Mesendoderm (in vitro differentiated cells): ENCODE results near the gene LDLRAD2.
A peak's percentile ranks its signal among the peaks of the same experiment; 100 is the strongest.
"Not testable (repeated sequence)": the region's sequence is repeated elsewhere in the genome, so short reads cannot be mapped to it uniquely, and the experiment has no call there.

Source experiments
- DNase-seq: peaks from one replicate; pipeline ENCODE4 v3.0.0; 2013
- H2AK5ac ChIP-seq: 2 replicates; pipeline ENCODE4 v1.6.1; 2013; ENCODE audit warnings: low read length, inconsistent platforms
- H2BK120ac ChIP-seq: 2 replicates; pipeline ENCODE4 v1.6.1; 2013; ENCODE audit warnings: low read depth, mild to moderate bottlenecking, low read length, moderate library complexity, mixed read lengths
- H2BK15ac ChIP-seq: replicated peaks from 2 replicates; pipeline ENCODE4 v1.6.1; 2013; ENCODE audit warnings: low read depth, mild to moderate bottlenecking, moderate library complexity
- H2BK5ac ChIP-seq: 2 replicates; pipeline ENCODE4 v1.6.1; 2013; ENCODE audit warnings: low read length, inconsistent platforms
- H3K18ac ChIP-seq: 2 replicates; pipeline ENCODE4 v1.6.1; 2013; ENCODE audit warnings: mild to moderate bottlenecking, low read length, mixed read lengths
- H3K23ac ChIP-seq: one replicate; pipeline ENCODE4 v1.6.1; 2013; ENCODE audit warnings: low read length
- H3K27ac ChIP-seq: 2 replicates; pipeline ENCODE4 v1.5.1; 2013; ENCODE audit warnings: low read depth, mild to moderate bottlenecking, inconsistent platforms, low read length, moderate library complexity
- H3K27me3 ChIP-seq: 2 replicates; pipeline ENCODE4 v1.6.1; 2013; ENCODE audit warnings: low read length, control low read depth, mild to moderate bottlenecking, inconsistent platforms; ENCODE audit not compliant: insufficient read depth, poor library complexity
- H3K36me3 ChIP-seq: 2 replicates; pipeline ENCODE4 v1.6.1; 2013; ENCODE audit warnings: low read length, inconsistent platforms; ENCODE audit not compliant: control insufficient read depth, insufficient read depth
- H3K4ac ChIP-seq: one replicate; pipeline ENCODE4 v1.6.1; 2013; ENCODE audit warnings: low read depth, mild to moderate bottlenecking, low read length, moderate library complexity
- H3K4me1 ChIP-seq: 2 replicates; pipeline ENCODE4 v1.6.1; 2013; ENCODE audit warnings: low read depth, low read length, inconsistent platforms; ENCODE audit not compliant: control insufficient read depth
- H3K4me2 ChIP-seq: 2 replicates; pipeline ENCODE4 v1.6.1; 2013; ENCODE audit warnings: low read length
- H3K4me3 ChIP-seq: 2 replicates; pipeline ENCODE4 v1.5.1; 2013; ENCODE audit warnings: mild to moderate bottlenecking, low read length
- H3K56ac ChIP-seq: one replicate; pipeline ENCODE4 v1.6.1; 2013; ENCODE audit warnings: low read length
- H3K79me1 ChIP-seq: 2 replicates; pipeline ENCODE4 v1.6.1; 2013; ENCODE audit warnings: low read length, inconsistent platforms
- H3K79me2 ChIP-seq: 2 replicates; pipeline ENCODE4 v1.6.1; 2013; ENCODE audit warnings: mild to moderate bottlenecking, low read length; ENCODE audit not compliant: control insufficient read depth, insufficient read depth
- H3K9ac ChIP-seq: 2 replicates; pipeline ENCODE4 v1.6.1; 2013; ENCODE audit warnings: low read length, inconsistent platforms
- H4K5ac ChIP-seq: one replicate; pipeline ENCODE4 v1.6.1; 2013; ENCODE audit warnings: low read length
- H4K8ac ChIP-seq: one replicate; pipeline ENCODE4 v1.6.1; 2013; ENCODE audit warnings: low read depth, mild to moderate bottlenecking, control low read depth, low read length, moderate library complexity
- WGBS: extraction: QIAGEN DNeasy Blood & Tissue Kit; methylation state at CpG from one replicate; pipeline ENCODE4 v1.1.7; 2013; ENCODE audit warnings: low lambda C conversion rate, missing lambda C conversion rate; ENCODE audit not compliant: insufficient coverage; ENCODE audit errors: extremely low coverage; 5-methylcytosine and 5-hydroxymethylcytosine counted together

Gene LDLRAD2

DNA sequence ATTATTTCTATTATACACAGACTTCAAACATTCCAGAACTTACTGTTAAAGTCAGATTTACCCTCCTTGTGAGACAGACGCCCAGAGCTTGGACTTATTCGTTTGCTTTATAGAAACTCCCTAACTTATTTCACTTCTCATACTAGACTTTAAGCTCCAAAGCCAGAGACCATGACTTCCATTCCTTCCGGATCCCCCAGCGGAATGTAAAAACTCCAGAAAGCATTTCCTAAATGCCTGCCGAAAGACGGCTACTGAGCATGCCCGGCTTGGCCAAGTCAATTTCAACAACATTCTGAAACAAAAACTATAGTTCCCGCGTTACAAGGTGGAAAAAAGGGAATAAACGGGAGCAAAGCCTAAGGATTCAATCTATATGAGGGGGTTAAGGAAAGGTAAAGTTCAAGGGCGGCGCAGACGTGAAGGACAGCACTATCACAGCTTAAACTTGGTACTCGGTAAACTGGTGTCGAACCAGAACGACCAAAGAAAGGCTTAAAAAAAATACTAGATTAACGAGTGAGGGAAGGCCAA is 30.2 kb upstream of the LDLRAD2 start:
- H4K5ac ChIP-seq = no peak overlapping the region
- peak overlapping the region; percentile 14 for H3K27ac ChIP-seq
- H3K4me2 ChIP-seq = peak overlapping the region; percentile 75
- no peak overlapping the region for H4K8ac ChIP-seq
- H3K18ac ChIP-seq = no peak overlapping the region
- peak; percentile 72 for DNase-seq
- H2BK15ac ChIP-seq = no peak overlapping the region
- H3K36me3 ChIP-seq = no peaks in the 10 kb centered on the region
- WGBS = no CpG with 5 or more reads among the region's 17 CpGs
- H3K4me1 ChIP-seq = no peaks in the 10 kb centered on the region
- H3K56ac ChIP-seq = peak overlapping the region; percentile 96
- H3K4ac ChIP-seq = peak overlapping the region; percentile 62
- H2BK5ac ChIP-seq = no peak overlapping the region
- no peaks in the 10 kb centered on the region for H3K27me3 ChIP-seq
- peak overlapping the region; percentile 87 for H3K9ac ChIP-seq
- peaks cover 8% of the 10 kb centered on the region for H3K79me1 ChIP-seq
- H3K79me2 ChIP-seq = peaks cover 48% of the 10 kb centered on the region
- H2BK120ac ChIP-seq = no peak overlapping the region
- peak overlapping the region; percentile 80 for H3K4me3 ChIP-seq
- H2AK5ac ChIP-seq = no peak overlapping the region
- no peak overlapping the region for H3K23ac ChIP-seq

DNA sequence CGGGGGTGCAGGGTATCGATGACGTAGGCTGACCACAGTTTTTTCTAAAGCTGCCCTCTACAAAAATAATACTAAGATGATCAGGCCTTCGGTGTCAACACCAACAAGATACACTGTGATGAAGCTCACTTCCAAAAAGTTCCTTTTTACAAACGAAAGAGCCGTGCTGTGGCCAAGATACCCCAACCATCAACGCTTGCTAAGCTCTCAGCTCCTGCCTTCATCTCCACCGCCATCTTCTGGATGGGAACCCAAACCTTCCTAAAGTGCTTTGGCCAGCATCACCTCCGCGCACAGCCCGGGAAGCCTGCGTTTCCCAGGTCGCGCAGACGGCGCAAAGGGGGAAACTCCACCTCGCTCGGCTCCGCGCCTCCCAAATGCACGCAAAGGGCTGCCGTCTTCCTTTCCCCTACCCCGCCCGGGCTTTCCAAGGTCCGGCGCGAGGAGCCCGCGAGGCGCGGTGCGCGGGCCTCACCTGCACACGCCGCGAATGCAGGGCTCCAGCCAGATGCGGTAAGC is 29.7 kb upstream of the LDLRAD2 start:
- Histone ChIP-seq H3K9ac (peak overlapping the region; percentile 87), H3K23ac (no peak overlapping the region), H3K79me2 (peaks cover 43% of the 10 kb centered on the region), H3K4me1 (no peaks in the 10 kb centered on the region), H3K27ac (peak overlapping the region; percentile 84), H2AK5ac (no peak overlapping the region), H3K4me2 (peak overlapping the region; percentile 75), H4K8ac (no peak overlapping the region), H3K79me1 (peaks cover 6% of the 10 kb centered on the region), H3K56ac (peak overlapping the region; percentile 96), H4K5ac (no peak overlapping the region), H2BK15ac (no peak overlapping the region), H3K36me3 (no peaks in the 10 kb centered on the region), H3K27me3 (no peaks in the 10 kb centered on the region), H3K4ac (no peak overlapping the region), H3K4me3 (peak overlapping the region; percentile 80), H3K18ac (peak overlapping the region; percentile 2), H2BK5ac (peak overlapping the region; percentile 51), H2BK120ac (no peak overlapping the region)
- WGBS = no CpG with 5 or more reads among the region's 37 CpGs
- peak; percentile 83 for DNase-seq

DNA sequence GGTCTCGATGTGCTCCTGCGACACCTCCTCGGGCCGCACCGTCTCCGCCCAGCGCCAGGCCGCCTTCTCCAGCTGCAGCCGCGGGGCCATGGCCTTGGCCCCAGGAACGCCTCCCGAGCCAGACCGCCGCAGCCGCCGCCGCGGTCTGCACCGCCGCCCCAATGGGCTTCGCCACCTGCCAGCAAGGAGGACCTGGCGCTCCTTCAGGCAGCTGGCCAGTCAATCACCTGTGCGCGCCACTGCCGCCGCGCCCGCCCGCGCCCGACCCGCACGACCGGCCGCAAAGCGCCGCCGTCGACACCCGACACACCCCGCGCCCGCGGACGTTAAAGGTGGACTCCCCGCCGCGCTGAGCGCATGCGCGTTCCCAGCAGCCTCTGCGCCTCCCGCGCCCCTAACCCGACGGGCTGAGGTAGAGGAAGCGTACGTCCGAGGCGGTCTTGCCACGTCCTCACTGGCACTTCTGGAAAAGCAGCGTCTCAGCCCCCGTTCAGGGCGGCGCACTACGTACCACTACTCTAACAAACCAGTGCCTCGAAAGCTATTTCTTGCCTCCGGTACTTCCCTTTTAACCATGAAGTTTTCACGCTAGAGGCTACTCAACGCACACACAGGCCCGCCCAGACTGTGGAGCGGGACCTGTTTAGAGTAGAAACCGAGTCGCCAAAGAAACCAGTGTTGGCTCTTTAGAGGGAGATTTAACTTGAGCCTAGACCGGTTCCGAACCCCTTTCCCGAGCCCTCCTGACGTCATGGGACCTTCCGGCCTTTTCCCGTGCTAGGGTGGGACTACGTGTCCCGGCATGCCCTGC is 29.0 kb upstream of the LDLRAD2 start, which contains the start of gene USP48:
USP48 (minus strand) TSS at position 282 of the 811 bp plus-strand sequence; CDS start at position 90, 192 bp downstream.
- H3K4ac ChIP-seq = peak within 1 kb of the TSS; percentile 99
- H3K4me2 ChIP-seq = peak within 1 kb of the TSS; percentile 93
- H4K8ac ChIP-seq = peak within 1 kb of the TSS; percentile 41
- peak within 1 kb of the TSS; percentile 98 for H3K27ac ChIP-seq
- H3K4me1 ChIP-seq = no peaks in the 10 kb centered on the region
- no peak within 1 kb of the TSS for H2BK15ac ChIP-seq
- peak within 1 kb of the TSS; percentile 95 for H3K4me3 ChIP-seq
- peak within 1 kb of the TSS; percentile 98 for H4K5ac ChIP-seq
- H2AK5ac ChIP-seq = no peak within 1 kb of the TSS
- H3K79me2 ChIP-seq = peaks cover 39% of the 10 kb centered on the region
- peak within 1 kb of the TSS; percentile 100 for H3K56ac ChIP-seq
- H3K23ac ChIP-seq = peak within 1 kb of the TSS; percentile 99
- H2BK120ac ChIP-seq = no peak within 1 kb of the TSS
- no peaks in the 10 kb centered on the region for H3K36me3 ChIP-seq
- peaks cover 5% of the 10 kb centered on the region for H3K79me1 ChIP-seq
- H2BK5ac ChIP-seq = peak within 1 kb of the TSS; percentile 99
- H3K27me3 ChIP-seq = no peaks in the 10 kb centered on the region
- DNase-seq = peak; percentile 98
- H3K18ac ChIP-seq = peak within 1 kb of the TSS; percentile 76
- no CpG with 5 or more reads among the region's 82 CpGs for WGBS
- peak within 1 kb of the TSS; percentile 100 for H3K9ac ChIP-seq

DNA sequence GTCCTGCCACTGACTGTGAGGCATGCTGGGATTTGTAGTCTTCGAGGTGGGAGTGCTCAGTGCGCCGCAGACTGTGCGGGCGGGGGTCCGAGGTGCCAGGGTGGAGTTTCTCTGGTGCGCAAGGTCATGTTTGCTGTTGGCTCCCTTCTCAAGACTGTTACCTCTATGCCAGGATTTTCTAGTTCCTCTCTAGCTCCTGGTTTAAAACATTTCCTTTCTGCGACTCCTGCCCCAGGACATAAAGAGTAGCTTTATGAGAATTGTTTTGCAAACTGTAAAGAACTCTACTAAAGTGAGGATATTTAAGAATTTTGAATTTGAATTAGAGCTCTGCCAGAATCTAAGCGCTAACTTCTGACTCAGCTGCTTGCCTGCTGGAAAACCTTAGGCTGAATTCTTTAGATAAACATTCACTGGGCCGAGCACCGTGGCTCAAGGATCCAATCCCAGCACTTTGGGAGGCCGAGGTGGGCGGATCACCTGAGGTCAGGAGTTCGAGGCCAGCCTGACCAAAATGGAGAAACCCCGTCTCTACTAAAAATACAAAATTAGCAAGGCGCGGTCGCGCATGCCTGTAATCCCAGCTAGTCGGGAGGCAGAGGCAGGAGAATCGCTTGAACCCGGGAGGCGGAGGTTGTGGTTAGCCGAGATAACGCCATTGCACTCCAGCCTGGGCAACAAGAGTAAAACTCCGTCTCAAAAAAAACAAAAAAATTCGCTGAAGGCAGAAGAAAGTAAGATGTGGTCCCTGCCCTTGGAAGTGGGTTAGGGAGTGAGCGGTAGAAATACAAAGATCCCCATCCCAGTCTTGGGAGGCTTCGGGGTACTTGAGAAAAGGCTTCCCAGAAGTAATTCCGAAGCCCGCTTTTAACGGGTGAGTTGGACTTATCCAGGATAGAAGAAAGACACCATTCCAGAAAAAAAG is 28.1 kb upstream of the LDLRAD2 start:
- Histone ChIP-seq H3K4me3 (no peak overlapping the region), H3K36me3 (no peaks in the 10 kb centered on the region), H3K18ac (no peak overlapping the region), H3K4me1 (no peaks in the 10 kb centered on the region), H3K27ac (peak overlapping the region; percentile 98), H3K56ac (no peak overlapping the region), H2BK120ac (no peak overlapping the region), H2BK5ac (no peak overlapping the region), H3K27me3 (no peaks in the 10 kb centered on the region), H2AK5ac (no peak overlapping the region), H4K5ac (no peak overlapping the region), H3K23ac (no peak overlapping the region), H3K4me2 (no peak overlapping the region), H4K8ac (no peak overlapping the region), H2BK15ac (no peak overlapping the region), H3K9ac (no peak overlapping the region), H3K79me2 (peaks cover 30% of the 10 kb centered on the region), H3K4ac (no peak overlapping the region), H3K79me1 (peaks cover 3% of the 10 kb centered on the region)
- peak; percentile 99 for DNase-seq
- WGBS = no CpG with 5 or more reads among the region's 32 CpGs

DNA sequence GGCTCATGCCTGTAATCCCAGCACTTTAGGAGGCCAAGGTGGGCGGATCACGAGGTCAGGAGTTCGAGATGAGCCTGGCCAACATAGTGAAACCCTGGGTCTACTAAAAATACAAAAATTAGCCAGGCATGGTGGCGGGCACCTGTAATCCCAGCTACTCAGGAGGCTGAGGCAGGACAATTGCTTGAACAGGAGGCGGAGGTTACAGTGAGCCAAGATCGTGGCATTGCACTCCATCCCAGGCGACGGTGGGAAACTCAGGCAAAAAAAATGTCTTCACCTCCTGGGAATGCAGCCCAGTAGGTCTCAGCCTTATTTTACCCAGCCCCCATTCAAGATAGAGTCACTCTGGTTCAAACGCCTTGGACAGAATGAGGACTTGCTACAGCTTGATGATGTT is 26.3 kb upstream of the LDLRAD2 start:
- H4K5ac ChIP-seq, H2BK120ac ChIP-seq, H3K4me2 ChIP-seq, H2BK5ac ChIP-seq, H3K18ac ChIP-seq, H3K4ac ChIP-seq, H3K4me3 ChIP-seq, H2BK15ac ChIP-seq, H3K9ac ChIP-seq, DNase-seq, H3K27me3 ChIP-seq, H3K23ac ChIP-seq, H4K8ac ChIP-seq, H3K4me1 ChIP-seq, H3K56ac ChIP-seq, H2AK5ac ChIP-seq, H3K27ac ChIP-seq, H3K36me3 ChIP-seq, H3K79me1 ChIP-seq: not testable (repeated sequence)
- H3K79me2 ChIP-seq = peaks cover 16% of the 10 kb centered on the region
- no CpG with 5 or more reads among the region's 9 CpGs for WGBS
